Lower lobe of right lung (tissue), 2 donors: ENCODE results near the gene ABCF3. TPM values are rescaled to one million over a fixed set of nuclear protein-coding genes. Genes with fewer than 3 reads are reported as not detected.

ENCODE experiments used
- ATAC-seq, 2 donors: fragments of 200-7000 bp; cut with Tn5 transposase; one replicate each; pipeline ENCODE4 v1.9.1; 2020 to 2022; ENCODE audit warnings: mild to moderate bottlenecking in 2 of 2, moderate library complexity in 2 of 2
- DNase-seq: peaks from one replicate; pipeline ENCODE4 v3.0.0-alpha.2; 2020
- H3K27ac ChIP-seq: fragments of 200-600 bp; one replicate; pipeline ENCODE4 v1.8.0; 2022
- H3K27me3 ChIP-seq: fragments of 200-600 bp; one replicate; pipeline ENCODE4 v1.8.0; 2022; ENCODE audit warnings: low read depth
- H3K36me3 ChIP-seq: fragments of 200-600 bp; one replicate; pipeline ENCODE4 v1.8.0; 2022; ENCODE audit warnings: mild to moderate bottlenecking
- H3K4me1 ChIP-seq: fragments of 200-600 bp; one replicate; pipeline ENCODE4 v1.8.0; 2022
- H3K4me3 ChIP-seq: fragments of 200-600 bp; one replicate; pipeline ENCODE4 v1.8.0; 2022; ENCODE audit warnings: mild to moderate bottlenecking
- H3K9me3 ChIP-seq: fragments of 200-600 bp; one replicate; pipeline ENCODE4 v1.8.0; 2022
- CTCF ChIP-seq: fragments of 200-600 bp; IDR thresholded peaks from one replicate; pipeline ENCODE4 v1.8.0; 2022; ENCODE audit warnings: antibody characterized with exemption, mild to moderate bottlenecking
- intact Hi-C: fragments of 100-400 bp; cut with DNase I; formaldehyde crosslinking; loops from one replicate; pipeline ENCODE4 v1.11.0; 2022
- total RNA-seq: library from RNA; stranded (reverse); fragmentation: NEBNext Ultra II Directional; extraction: Animal tissue kit (Norgen Biotek cat#: 25700); gene quantifications from one replicate; pipeline ENCODE4 v1.2.1, GENCODE V29; 2021
- donor health status: DM: no; HTN: yes; CAD: no; lungs with severe emphysema.

ABCF3 gene
- total RNA-seq, 1 donor from 2014 or later, result 60.7 TPM

- Histone ChIP-seq H3K9me3 (no peaks in the 10 kb centered on the region), H3K27me3 (peaks cover 25% of the 10 kb centered on the region), H3K4me3 (no peak overlapping the region), H3K27ac (no peak overlapping the region), H3K4me1 (no peaks in the 10 kb centered on the region), H3K36me3 (peaks cover 10% of the 10 kb centered on the region)
- ATAC-seq, result no peak
- TF ChIP-seq CTCF, result no peak
- intact Hi-C loops, result no loop called here
- no peak for DNase-seq
Measured at GRCh38 chr3:184237807-184238206, 51.8 kb downstream of the ABCF3 start.

GRCh38 chr3:184238246-184238818 is 52.3 kb downstream of the ABCF3 start:
- intact Hi-C loops, result no loop called here
- DNase-seq, result peak; percentile 27
- ATAC-seq, result no peak

GRCh38 chr3:184239221-184239620 is 53.2 kb downstream of the ABCF3 start:
- H3K27ac ChIP-seq, result no peak overlapping the region
- DNase-seq (peak; percentile 15), ATAC-seq (no peak)
- H3K4me3 ChIP-seq, result no peak overlapping the region
- no peaks in the 10 kb centered on the region for H3K9me3 ChIP-seq
- TF ChIP-seq CTCF, result no peak
- intact Hi-C loops, result no loop called here
- H3K4me1 ChIP-seq, result no peaks in the 10 kb centered on the region
- peaks cover 24% of the 10 kb centered on the region for H3K36me3 ChIP-seq
- peaks cover 16% of the 10 kb centered on the region for H3K27me3 ChIP-seq

More at GRCh38 chr3:184238246-184238818, 52.3 kb downstream of the ABCF3 start:
- H3K9me3 ChIP-seq, result no peaks in the 10 kb centered on the region
- H3K36me3 ChIP-seq, result peaks cover 15% of the 10 kb centered on the region
- no peak for TF ChIP-seq CTCF
- H3K4me1 ChIP-seq, result no peaks in the 10 kb centered on the region
- peaks cover 19% of the 10 kb centered on the region for H3K27me3 ChIP-seq
- H3K27ac ChIP-seq, result no peak overlapping the region
- H3K4me3 ChIP-seq, result no peak overlapping the region

- H3K4me3 ChIP-seq, result no peak overlapping the region
- intact Hi-C loops, result no loop called here
- H3K9me3 ChIP-seq, result no peaks in the 10 kb centered on the region
- H3K4me1 ChIP-seq, result no peaks in the 10 kb centered on the region
- peaks cover 16% of the 10 kb centered on the region for H3K27me3 ChIP-seq
- peak; percentile 19 for DNase-seq
- no peak for TF ChIP-seq CTCF
- no peak for ATAC-seq
- H3K36me3 ChIP-seq, result peaks cover 29% of the 10 kb centered on the region
- no peak overlapping the region for H3K27ac ChIP-seq
Measured at GRCh38 chr3:184239708-184240107, 53.7 kb downstream of the ABCF3 start.

- intact Hi-C loops, result no loop called here
- Histone ChIP-seq H3K27me3 (peaks cover 16% of the 10 kb centered on the region), H3K36me3 (peaks cover 37% of the 10 kb centered on the region), H3K27ac (no peak overlapping the region), H3K4me1 (no peaks in the 10 kb centered on the region), H3K9me3 (no peaks in the 10 kb centered on the region), H3K4me3 (no peak overlapping the region)
- DNase-seq (peak; percentile 43), ATAC-seq (no peak)
- no peak for TF ChIP-seq CTCF
Measured at GRCh38 chr3:184240384-184241140, 54.6 kb downstream of the ABCF3 start.
